Umbilical cord (tissue), 2 donors: ENCODE data around the gene CACFD1. TPM values are rescaled to one million over a fixed set of nuclear protein-coding genes. Genes with fewer than 3 reads are reported as not detected.

ENCODE experiments used
- DNase-seq: peaks from one replicate; pipeline ENCODE4 v3.0.0-alpha.2; 2015; ENCODE audit warnings: low spot score
- total RNA-seq: library from RNA; depleted of rRNA; stranded (reverse); fragments of >200 nt; gene quantifications from one replicate; pipeline ENCODE4 v1.2.3, GENCODE V29; 2014; ENCODE audit warnings: low replicate concordance; ENCODE audit not compliant: insufficient read depth

CACFD1 gene
- total RNA-seq, 1 donor from 2014 or later: 4.8 TPM

GRCh38 chr9:133478851-133479711, 19.3 kb downstream of the CACFD1 start, which contains the start of gene SLC2A6:
SLC2A6 (minus strand) TSS chr9:133479099; CDS start chr9:133479059, 40 bp downstream.
- DNase-seq: peak; percentile 83

GRCh38 chr9:133483611-133484010, 23.8 kb downstream of the CACFD1 start:
- no peak for DNase-seq

- DNase-seq: no peak
Measured at GRCh38 chr9:133484671-133485437, 25.1 kb downstream of the CACFD1 start.

GRCh38 chr9:133485531-133486260, 25.9 kb downstream of the CACFD1 start:
- DNase-seq: no peak

- DNase-seq: no peak
Measured at GRCh38 chr9:133487331-133487725, 27.6 kb downstream of the CACFD1 start.

- no peak for DNase-seq
Measured at GRCh38 chr9:133488686-133489252, 29.0 kb downstream of the CACFD1 start.

- no peak for DNase-seq
Measured at GRCh38 chr9:133489253-133490190, 29.7 kb downstream of the CACFD1 start.

- DNase-seq: no peak
Measured at GRCh38 chr9:133490201-133490681, 30.5 kb downstream of the CACFD1 start.

GRCh38 chr9:133490865-133491655, 31.3 kb downstream of the CACFD1 start:
- no peak for DNase-seq

- DNase-seq: no peak
Measured at GRCh38 chr9:133491656-133491925, 31.8 kb downstream of the CACFD1 start.

- no peak for DNase-seq
Measured at GRCh38 chr9:133492061-133493021, 32.6 kb downstream of the CACFD1 start.

- DNase-seq: no peak
Measured at GRCh38 chr9:133493428-133493827, 33.6 kb downstream of the CACFD1 start.

- DNase-seq: no peak
Measured at GRCh38 chr9:133493845-133494540, 34.2 kb downstream of the CACFD1 start.

- DNase-seq: no peak
Measured at GRCh38 chr9:133494636-133495326, 35.0 kb downstream of the CACFD1 start.

- DNase-seq: no peak
Measured at GRCh38 chr9:133495327-133496293, 35.8 kb downstream of the CACFD1 start.
